GM23338 (cell line): ENCODE measurements around the gene TRIM58. TPM values are rescaled to one million over a fixed set of nuclear protein-coding genes. Genes with fewer than 3 reads are reported as not detected.

Experiments used
- ATAC-seq: fragments of 200-7000 bp; cut with Tn5 transposase; 3 replicates; pipeline ENCODE4 v1.9.1; 2020
- DNase-seq: peaks from one replicate; pipeline ENCODE4 v3.0.0-alpha.2; 2015; ENCODE audit warnings: low spot score
- H2AFZ ChIP-seq: fragments of 200-600 bp; sonication (generic); 2 replicates; pipeline ENCODE4 v1.8.0; 2016; ENCODE audit warnings: antibody characterized with exemption, mild to moderate bottlenecking, moderate library complexity
- H3F3A ChIP-seq: fragments of 200-600 bp; sonication (generic); replicated peaks from 2 replicates; pipeline ENCODE4 v1.8.0; 2017; ENCODE audit warnings: antibody characterized with exemption, mixed run types, low read depth
- H3K27ac ChIP-seq: fragments of 200-600 bp; sonication (generic); 2 replicates; pipeline ENCODE4 v1.6.1; 2016; ENCODE audit warnings: low read depth
- H3K27me3 ChIP-seq: fragments of 200-600 bp; sonication (generic); 2 replicates; pipeline ENCODE4 v1.8.0; 2016; ENCODE audit warnings: mild to moderate bottlenecking, mixed run types, moderate library complexity; ENCODE audit not compliant: insufficient read depth
- H3K36me3 ChIP-seq: fragments of 200-600 bp; sonication (generic); 2 replicates; pipeline ENCODE4 v1.8.0; 2016; ENCODE audit warnings: mild to moderate bottlenecking; ENCODE audit not compliant: insufficient read depth
- H3K4me1 ChIP-seq: fragments of 200-600 bp; sonication (generic); 2 replicates; pipeline ENCODE4 v1.8.0; 2016; ENCODE audit warnings: mild to moderate bottlenecking, moderate library complexity; ENCODE audit not compliant: insufficient read depth
- H3K4me2 ChIP-seq: fragments of 200-600 bp; sonication (generic); 2 replicates; pipeline ENCODE4 v1.7.1; 2017; ENCODE audit warnings: mixed run types
- H3K4me3 ChIP-seq: fragments of 200-600 bp; sonication (generic); 2 replicates; pipeline ENCODE4 v1.6.1; 2016; ENCODE audit warnings: mixed run types
- H3K79me2 ChIP-seq: fragments of 200-600 bp; sonication (generic); replicated peaks from 2 replicates; pipeline ENCODE4 v1.8.0; 2017; ENCODE audit warnings: mild to moderate bottlenecking; ENCODE audit not compliant: insufficient read depth
- H3K9me2 ChIP-seq: fragments of 200-600 bp; sonication (generic); 2 replicates; pipeline ENCODE4 v1.8.0; 2017; ENCODE audit not compliant: insufficient read depth
- H4K20me1 ChIP-seq: fragments of 200-600 bp; sonication (generic); replicated peaks from 2 replicates; pipeline ENCODE4 v1.8.0; 2017; ENCODE audit warnings: mild to moderate bottlenecking; ENCODE audit not compliant: insufficient read depth
- H3K27ac Mint-ChIP-seq: 2 replicates; pipeline ENCODE4 v1.8.0; 2020; ENCODE audit warnings: inconsistent platforms, mild to moderate bottlenecking, moderate library complexity, mixed read lengths
- H3K27me3 Mint-ChIP-seq: 3 replicates; pipeline ENCODE4 v1.8.0; 2022; ENCODE audit warnings: low read depth, mild to moderate bottlenecking, moderate library complexity, mixed read lengths, inconsistent platforms; ENCODE audit not compliant: insufficient read depth, poor library complexity
- H3K36me3 Mint-ChIP-seq: 3 replicates; pipeline ENCODE4 v1.8.0; 2021; ENCODE audit warnings: low read depth, mild to moderate bottlenecking, inconsistent platforms, moderate library complexity, mixed read lengths
- H3K4me1 Mint-ChIP-seq: 3 replicates; pipeline ENCODE4 v1.8.0; 2020; ENCODE audit warnings: mild to moderate bottlenecking, inconsistent platforms, mixed read lengths
- H3K4me3 Mint-ChIP-seq: 3 replicates; pipeline ENCODE4 v1.8.0; 2021; ENCODE audit warnings: moderate library complexity, mild to moderate bottlenecking, inconsistent platforms, mixed read lengths
- H3K9me3 Mint-ChIP-seq: 3 replicates; pipeline ENCODE4 v1.8.0; 2020; ENCODE audit warnings: moderate library complexity, mild to moderate bottlenecking, inconsistent platforms, mixed read lengths
- CREB1 ChIP-seq: fragments of 250-450 bp; sonication (Bioruptor Pico); IDR thresholded peaks from 2 replicates; pipeline ENCODE4 v1.5.0; 2020; ENCODE audit warnings: low read depth, mild to moderate bottlenecking, moderate library complexity
- EZH2phosphoT487 ChIP-seq: fragments of 200-600 bp; sonication (generic); IDR thresholded peaks from one replicate; pipeline ENCODE4 v1.8.1; 2018; ENCODE audit warnings: antibody characterized with exemption; ENCODE audit not compliant: unreplicated experiment
- JUNB ChIP-seq: IDR thresholded peaks from one replicate; pipeline ENCODE4 v1.6.1; 2016; ENCODE audit warnings: antibody characterized with exemption; ENCODE audit not compliant: unreplicated experiment
- NANOG ChIP-seq: IDR thresholded peaks from 2 replicates; pipeline ENCODE4 v1.6.1; 2016; ENCODE audit warnings: antibody characterized with exemption, borderline replicate concordance
- POLR2AphosphoS5 ChIP-seq: IDR thresholded peaks from 2 replicates; pipeline ENCODE4 v1.6.1; 2016; ENCODE audit warnings: antibody characterized with exemption, low read depth
- STAT1 ChIP-seq: IDR thresholded peaks from one replicate; pipeline ENCODE4 v1.6.1; 2016; ENCODE audit warnings: antibody characterized with exemption; ENCODE audit not compliant: unreplicated experiment
- ZNF114 ChIP-seq: fragments of 250-450 bp; sonication (Bioruptor Pico); IDR thresholded peaks from 2 replicates; pipeline ENCODE4 v1.5.0; 2020; ENCODE audit warnings: mild to moderate bottlenecking, moderate library complexity
- polyA plus RNA-seq: library from polyadenylated mRNA; unstranded; fragments of >200 nt; fragmentation: Nextera tagmentation; extraction: Ambion mirVana; gene quantifications from 2 replicates; pipeline ENCODE4 v1.2.1, GENCODE V29; 2016
- total RNA-seq: library from RNA; depleted of rRNA; stranded (reverse); fragments of >200 nt; shearing (Covaris generic); gene quantifications from 2 replicates; pipeline ENCODE4 v1.2.3, GENCODE V29; 2014
- TF ChIP-seq, protein P1 (sequence below): IDR thresholded peaks from one replicate; pipeline ENCODE4 v1.6.1; 2018; ENCODE audit warnings: antibody characterized with exemption; ENCODE audit not compliant: unreplicated experiment
- TF ChIP-seq, protein P2 (sequence below): IDR thresholded peaks from 2 replicates; pipeline ENCODE4 v1.6.1; 2016; ENCODE audit warnings: antibody characterized with exemption
- TF ChIP-seq, protein P3 (sequence below), 2 experiments: fragments of 200-600 bp in 1 of 2; sonication (generic) in 1 of 2; conservative IDR thresholded peaks; 2 replicates each; pipeline versions ENCODE4 v1.5.1 to v1.6.1; 2016 to 2017; ENCODE audit warnings: antibody characterized with exemption in 2 of 2, low read depth in 2 of 2, mild to moderate bottlenecking in 2 of 2, moderate library complexity in 1 of 2

TRIM58 gene
- total and polyA plus RNA-seq, 2 experiments from 2014 or later: 2.4 to 3.4 TPM

DNA sequence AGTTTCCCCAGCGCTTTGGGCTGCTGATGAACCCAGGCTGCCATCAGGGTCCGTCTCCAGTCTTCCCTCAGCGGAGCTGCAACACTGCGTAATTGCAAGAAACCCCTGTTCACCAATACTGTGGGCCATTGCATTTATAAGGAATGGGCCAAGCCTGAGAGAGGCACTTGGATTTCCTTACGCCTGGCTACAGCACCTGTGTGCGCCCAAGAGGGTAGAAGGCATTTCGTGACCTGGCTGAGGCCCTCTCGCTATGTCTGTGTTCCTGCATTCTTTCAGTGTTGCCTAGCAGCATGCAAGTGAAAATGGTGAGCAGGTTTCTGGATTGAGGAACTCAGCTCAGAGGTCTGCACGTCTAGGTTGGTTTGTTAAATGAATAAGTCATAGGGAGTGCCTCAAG, 26.4 kb downstream of the TRIM58 start:
- no peaks in the 10 kb centered on the region for H3K4me1 ChIP-seq
- no peak overlapping the region for H3K27ac ChIP-seq
- no peak for TF ChIP-seq EZH2phosphoT487
- no peak for TF ChIP-seq POLR2AphosphoS5
- TF ChIP-seq, protein P1, sequence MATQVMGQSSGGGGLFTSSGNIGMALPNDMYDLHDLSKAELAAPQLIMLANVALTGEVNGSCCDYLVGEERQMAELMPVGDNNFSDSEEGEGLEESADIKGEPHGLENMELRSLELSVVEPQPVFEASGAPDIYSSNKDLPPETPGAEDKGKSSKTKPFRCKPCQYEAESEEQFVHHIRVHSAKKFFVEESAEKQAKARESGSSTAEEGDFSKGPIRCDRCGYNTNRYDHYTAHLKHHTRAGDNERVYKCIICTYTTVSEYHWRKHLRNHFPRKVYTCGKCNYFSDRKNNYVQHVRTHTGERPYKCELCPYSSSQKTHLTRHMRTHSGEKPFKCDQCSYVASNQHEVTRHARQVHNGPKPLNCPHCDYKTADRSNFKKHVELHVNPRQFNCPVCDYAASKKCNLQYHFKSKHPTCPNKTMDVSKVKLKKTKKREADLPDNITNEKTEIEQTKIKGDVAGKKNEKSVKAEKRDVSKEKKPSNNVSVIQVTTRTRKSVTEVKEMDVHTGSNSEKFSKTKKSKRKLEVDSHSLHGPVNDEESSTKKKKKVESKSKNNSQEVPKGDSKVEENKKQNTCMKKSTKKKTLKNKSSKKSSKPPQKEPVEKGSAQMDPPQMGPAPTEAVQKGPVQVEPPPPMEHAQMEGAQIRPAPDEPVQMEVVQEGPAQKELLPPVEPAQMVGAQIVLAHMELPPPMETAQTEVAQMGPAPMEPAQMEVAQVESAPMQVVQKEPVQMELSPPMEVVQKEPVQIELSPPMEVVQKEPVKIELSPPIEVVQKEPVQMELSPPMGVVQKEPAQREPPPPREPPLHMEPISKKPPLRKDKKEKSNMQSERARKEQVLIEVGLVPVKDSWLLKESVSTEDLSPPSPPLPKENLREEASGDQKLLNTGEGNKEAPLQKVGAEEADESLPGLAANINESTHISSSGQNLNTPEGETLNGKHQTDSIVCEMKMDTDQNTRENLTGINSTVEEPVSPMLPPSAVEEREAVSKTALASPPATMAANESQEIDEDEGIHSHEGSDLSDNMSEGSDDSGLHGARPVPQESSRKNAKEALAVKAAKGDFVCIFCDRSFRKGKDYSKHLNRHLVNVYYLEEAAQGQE: no peak
- TF ChIP-seq CREB1 (CRISPR knock-in tag): no peak
- TF ChIP-seq, protein P2, sequence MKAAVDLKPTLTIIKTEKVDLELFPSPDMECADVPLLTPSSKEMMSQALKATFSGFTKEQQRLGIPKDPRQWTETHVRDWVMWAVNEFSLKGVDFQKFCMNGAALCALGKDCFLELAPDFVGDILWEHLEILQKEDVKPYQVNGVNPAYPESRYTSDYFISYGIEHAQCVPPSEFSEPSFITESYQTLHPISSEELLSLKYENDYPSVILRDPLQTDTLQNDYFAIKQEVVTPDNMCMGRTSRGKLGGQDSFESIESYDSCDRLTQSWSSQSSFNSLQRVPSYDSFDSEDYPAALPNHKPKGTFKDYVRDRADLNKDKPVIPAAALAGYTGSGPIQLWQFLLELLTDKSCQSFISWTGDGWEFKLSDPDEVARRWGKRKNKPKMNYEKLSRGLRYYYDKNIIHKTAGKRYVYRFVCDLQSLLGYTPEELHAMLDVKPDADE: no peak
- TF ChIP-seq, protein P3, sequence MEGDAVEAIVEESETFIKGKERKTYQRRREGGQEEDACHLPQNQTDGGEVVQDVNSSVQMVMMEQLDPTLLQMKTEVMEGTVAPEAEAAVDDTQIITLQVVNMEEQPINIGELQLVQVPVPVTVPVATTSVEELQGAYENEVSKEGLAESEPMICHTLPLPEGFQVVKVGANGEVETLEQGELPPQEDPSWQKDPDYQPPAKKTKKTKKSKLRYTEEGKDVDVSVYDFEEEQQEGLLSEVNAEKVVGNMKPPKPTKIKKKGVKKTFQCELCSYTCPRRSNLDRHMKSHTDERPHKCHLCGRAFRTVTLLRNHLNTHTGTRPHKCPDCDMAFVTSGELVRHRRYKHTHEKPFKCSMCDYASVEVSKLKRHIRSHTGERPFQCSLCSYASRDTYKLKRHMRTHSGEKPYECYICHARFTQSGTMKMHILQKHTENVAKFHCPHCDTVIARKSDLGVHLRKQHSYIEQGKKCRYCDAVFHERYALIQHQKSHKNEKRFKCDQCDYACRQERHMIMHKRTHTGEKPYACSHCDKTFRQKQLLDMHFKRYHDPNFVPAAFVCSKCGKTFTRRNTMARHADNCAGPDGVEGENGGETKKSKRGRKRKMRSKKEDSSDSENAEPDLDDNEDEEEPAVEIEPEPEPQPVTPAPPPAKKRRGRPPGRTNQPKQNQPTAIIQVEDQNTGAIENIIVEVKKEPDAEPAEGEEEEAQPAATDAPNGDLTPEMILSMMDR (conservative IDR thresholded peaks at IDR 0.05; ENCODE audit: low read depth in 2 of 2): no peak
- no peak for TF ChIP-seq STAT1
- no peak for TF ChIP-seq JUNB
- no peak for TF ChIP-seq NANOG
- no peak for TF ChIP-seq ZNF114 (CRISPR knock-in tag)
- 0 out of 2 replicates have a peak, but pooled peaks cover under 1% of the 10 kb centered on the region for H3K9me2 ChIP-seq
- H3K4me1 Mint-ChIP-seq: no peaks in the 10 kb centered on the region
- DNase-seq (peak; percentile 33), ATAC-seq (no peak)
- no peak overlapping the region for H3K4me3 Mint-ChIP-seq
- peaks cover 9% of the 10 kb centered on the region; the same call in 2 of the 3 replicates for H3K36me3 Mint-ChIP-seq
- H3K9me3 Mint-ChIP-seq: peaks cover 74% of the 10 kb centered on the region
- no peaks in the 10 kb centered on the region for H3K27me3 ChIP-seq
- no peak overlapping the region for H3K27ac Mint-ChIP-seq
- H3K4me3 ChIP-seq: no peak overlapping the region
- H3K79me2 ChIP-seq: no peaks in the 10 kb centered on the region
- no peaks in the 10 kb centered on the region for H4K20me1 ChIP-seq
- no peaks in the 10 kb centered on the region for H3K27me3 Mint-ChIP-seq
- no peaks in the 10 kb centered on the region for H3K36me3 ChIP-seq
- H3F3A ChIP-seq: no peaks in the 10 kb centered on the region
- H3K4me2 ChIP-seq: no peak overlapping the region
- H2AFZ ChIP-seq: 0 out of 2 replicates have a peak overlapping the region, but pooled peaks have one; percentile 28
